Stimulated activated naive CD4-positive, alpha-beta T cell treated with Interleukin-2 at 50 U/mL for 16 hours (primary cell): ENCODE data around the gene TMEM225.
"Not testable (repeated sequence)": the region's sequence is repeated elsewhere in the genome, so short reads cannot be mapped to it uniquely, and the experiment has no call there.

Experiments
- DNase-seq: peaks from one replicate; lab custom pipeline; 2025; lab: John Stamatoyannopoulos, UW

The TMEM225 gene

GRCh38 chr11:123885570-123885969 lies at the start of gene TMEM225:
Gene TMEM225 (minus strand): TSS chr11:123885670. CDS start chr11:123885425, 245 bp downstream.
- no peak for DNase-seq

GRCh38 chr11:123924027-123924426 lies 38.6 kb upstream of the TMEM225 start:
- no peak for DNase-seq

GRCh38 chr11:123920943-123921342 lies 35.5 kb upstream of the TMEM225 start:
- no peak for DNase-seq

- DNase-seq = no peak
Observed at GRCh38 chr11:123905826-123906225, 20.4 kb upstream of the TMEM225 start.

- no peak for DNase-seq
Observed at GRCh38 chr11:123904932-123905331, 19.5 kb upstream of the TMEM225 start.

GRCh38 chr11:123903932-123904331 lies 18.5 kb upstream of the TMEM225 start:
- DNase-seq = no peak

GRCh38 chr11:123901867-123902266 lies 16.4 kb upstream of the TMEM225 start, which contains the start of gene OR8D4:
Gene OR8D4 (plus strand): TSS chr11:123902167. CDS start chr11:123906432, 4,265 bp downstream.
- no peak for DNase-seq

GRCh38 chr11:123899792-123900191 lies 14.3 kb upstream of the TMEM225 start:
- DNase-seq = no peak

- DNase-seq = no peak
Observed at GRCh38 chr11:123892031-123892430, 6.6 kb upstream of the TMEM225 start.

- DNase-seq = no peak
Observed at GRCh38 chr11:123880912-123881311, 4.6 kb downstream of the TMEM225 start.

- DNase-seq = not testable (repeated sequence)
Observed at GRCh38 chr11:123867795-123868194, 17.7 kb downstream of the TMEM225 start.

- DNase-seq = not testable (repeated sequence)
Observed at GRCh38 chr11:123865293-123865692, 20.2 kb downstream of the TMEM225 start.

GRCh38 chr11:123859731-123860130 lies 25.7 kb downstream of the TMEM225 start:
- DNase-seq = no peak

GRCh38 chr11:123856444-123856843 lies 29.0 kb downstream of the TMEM225 start:
- DNase-seq = no peak

GRCh38 chr11:123853038-123853437 lies 32.4 kb downstream of the TMEM225 start:
- no peak for DNase-seq

GRCh38 chr11:123852321-123852720 lies 33.1 kb downstream of the TMEM225 start:
- DNase-seq = no peak

- DNase-seq = no peak
Observed at GRCh38 chr11:123851110-123851509, 34.4 kb downstream of the TMEM225 start.

GRCh38 chr11:123841174-123841573 lies 44.3 kb downstream of the TMEM225 start:
- no peak for DNase-seq

GRCh38 chr11:123839131-123839530 lies 46.3 kb downstream of the TMEM225 start:
- no peak for DNase-seq

GRCh38 chr11:123838659-123839058 lies 46.8 kb downstream of the TMEM225 start:
- DNase-seq = no peak

GRCh38 chr11:123838199-123838598 lies 47.3 kb downstream of the TMEM225 start:
- no peak for DNase-seq

GRCh38 chr11:123833095-123833494 lies 52.4 kb downstream of the TMEM225 start:
- no peak for DNase-seq
